ENCODE results near the gene MED12.
A peak's percentile ranks its signal among the peaks of the same experiment; 100 is the strongest.

The MED12 gene

DNA sequence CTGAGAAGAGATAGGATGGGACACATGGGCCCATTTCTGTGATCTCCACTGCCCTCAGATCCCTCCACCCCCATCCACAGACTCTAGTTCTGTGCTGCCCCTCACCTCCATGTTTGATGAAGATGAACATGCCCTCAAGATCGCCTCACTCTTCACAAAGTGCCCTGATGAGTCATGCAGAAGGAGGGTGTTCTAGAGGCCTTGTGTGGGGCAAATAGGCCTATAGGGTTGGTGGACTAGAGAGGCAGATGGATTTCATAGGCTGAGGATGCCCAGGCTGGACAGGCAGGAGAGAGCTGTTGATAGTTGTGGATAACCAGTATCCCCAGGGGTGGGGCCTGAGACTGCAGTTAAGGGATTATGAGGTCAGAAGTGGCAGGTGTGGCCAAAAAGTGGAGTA lies 12.0 kb upstream of the MED12 start, which contains the start of gene CXorf65:
Gene CXorf65, minus strand, starts transcription at position 314 of the 400 bp plus-strand sequence. Its CDS starts 184 bp downstream, at position 130.
- no peak for DNase-seq (ENCODE audit: low read depth)
- TF ChIP-seq, protein P1, sequence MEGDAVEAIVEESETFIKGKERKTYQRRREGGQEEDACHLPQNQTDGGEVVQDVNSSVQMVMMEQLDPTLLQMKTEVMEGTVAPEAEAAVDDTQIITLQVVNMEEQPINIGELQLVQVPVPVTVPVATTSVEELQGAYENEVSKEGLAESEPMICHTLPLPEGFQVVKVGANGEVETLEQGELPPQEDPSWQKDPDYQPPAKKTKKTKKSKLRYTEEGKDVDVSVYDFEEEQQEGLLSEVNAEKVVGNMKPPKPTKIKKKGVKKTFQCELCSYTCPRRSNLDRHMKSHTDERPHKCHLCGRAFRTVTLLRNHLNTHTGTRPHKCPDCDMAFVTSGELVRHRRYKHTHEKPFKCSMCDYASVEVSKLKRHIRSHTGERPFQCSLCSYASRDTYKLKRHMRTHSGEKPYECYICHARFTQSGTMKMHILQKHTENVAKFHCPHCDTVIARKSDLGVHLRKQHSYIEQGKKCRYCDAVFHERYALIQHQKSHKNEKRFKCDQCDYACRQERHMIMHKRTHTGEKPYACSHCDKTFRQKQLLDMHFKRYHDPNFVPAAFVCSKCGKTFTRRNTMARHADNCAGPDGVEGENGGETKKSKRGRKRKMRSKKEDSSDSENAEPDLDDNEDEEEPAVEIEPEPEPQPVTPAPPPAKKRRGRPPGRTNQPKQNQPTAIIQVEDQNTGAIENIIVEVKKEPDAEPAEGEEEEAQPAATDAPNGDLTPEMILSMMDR (IDR thresholded peaks at IDR 0.05; ENCODE audit: insufficient read depth, low read depth, low read length, missing control alignments) = no peak
- no peak within 1 kb of the TSS for H3K4me3 ChIP-seq (ENCODE audit: low read depth, low read length)

- TF ChIP-seq, protein P1 (IDR thresholded peaks at IDR 0.05; ENCODE audit: insufficient read depth, low read depth, low read length, missing control alignments) = no peak
- no peak overlapping the region for H3K4me3 ChIP-seq (ENCODE audit: low read depth, low read length)
- no peak for DNase-seq (ENCODE audit: low read depth)
Observed at GRCh38 chrX:71107245-71107644, 11.2 kb upstream of the MED12 start.

- TF ChIP-seq, protein P1 (IDR thresholded peaks at IDR 0.05; ENCODE audit: insufficient read depth, low read depth, low read length, missing control alignments) = no peak
- DNase-seq (ENCODE audit: low read depth) = no peak
- H3K4me3 ChIP-seq (ENCODE audit: low read depth, low read length) = no peak overlapping the region
Observed at GRCh38 chrX:71107762-71108360, 10.5 kb upstream of the MED12 start.

GRCh38 chrX:71109051-71109450 lies 9.3 kb upstream of the MED12 start:
- DNase-seq (ENCODE audit: low read depth) = no peak
- TF ChIP-seq, protein P1 (IDR thresholded peaks at IDR 0.05; ENCODE audit: insufficient read depth, low read depth, low read length, missing control alignments) = no peak
- peak overlapping the region; percentile 64 for H3K4me3 ChIP-seq (ENCODE audit: low read depth, low read length)

- DNase-seq (ENCODE audit: low read depth) = peak; percentile 91
- TF ChIP-seq, protein P1 (IDR thresholded peaks at IDR 0.05; ENCODE audit: insufficient read depth, low read depth, low read length, missing control alignments) = no peak
- H3K4me3 ChIP-seq (ENCODE audit: low read depth, low read length) = peak within 1 kb of the TSS; percentile 64
Observed at GRCh38 chrX:71111141-71111843, 7.1 kb upstream of the MED12 start, which contains the start of gene IL2RG. IL2RG (minus strand) TSS chrX:71111577; CDS start chrX:71111539, 38 bp downstream.

DNA sequence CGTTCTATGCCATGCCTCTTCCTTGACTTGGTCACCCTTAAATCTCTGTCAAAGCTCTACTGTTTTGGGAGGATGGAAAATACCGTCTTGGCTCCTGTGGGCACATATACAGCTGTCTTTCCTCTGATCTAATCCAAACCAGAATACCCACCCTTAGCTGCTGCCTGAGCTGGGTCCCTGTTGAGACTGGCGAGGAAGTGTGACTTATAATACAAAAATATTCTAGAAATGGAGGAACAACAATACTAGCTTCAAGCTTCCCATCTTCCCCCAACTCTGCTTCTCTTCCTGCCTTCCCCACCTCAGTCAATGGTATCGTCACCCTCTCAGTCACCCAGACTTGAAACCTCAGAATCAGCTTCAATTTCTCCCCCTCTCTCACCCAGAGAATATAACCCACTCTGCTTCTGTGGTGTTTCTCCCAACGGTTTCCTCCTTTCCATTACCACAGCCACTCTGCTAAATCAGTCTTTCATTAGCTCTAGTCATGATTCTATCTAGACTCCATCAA lies 6.4 kb upstream of the MED12 start:
- H3K4me3 ChIP-seq (ENCODE audit: low read depth, low read length) = peak overlapping the region; percentile 64
- peak; percentile 51 for DNase-seq (ENCODE audit: low read depth)
- TF ChIP-seq, protein P1 (IDR thresholded peaks at IDR 0.05; ENCODE audit: insufficient read depth, low read depth, low read length, missing control alignments) = no peak
